CD14-positive monocyte (primary cell): ENCODE measurements around the gene CIBAR2. TPM values are rescaled to one million over a fixed set of nuclear protein-coding genes. Genes with fewer than 3 reads are reported as not detected.
A peak's percentile ranks its signal among the peaks of the same experiment; 100 is the strongest.

Experiments used
- DNase-seq, 3 donors: peaks; one replicate each; pipeline ENCODE4 v3.0.0-alpha.2; 2011 to 2022
- H2AFZ ChIP-seq: 2 replicates; pipeline ENCODE4 v1.6.0; 2012; ENCODE audit warnings: mild to moderate bottlenecking, low read depth, low read length, inconsistent platforms; ENCODE audit not compliant: insufficient read depth, poor library complexity, severe bottlenecking
- H3K27ac ChIP-seq, 2 donors: 1 replicate in 1 of 2; 2 replicates in 1 of 2; pipeline ENCODE4 v1.5.1; 2012 to 2013; ENCODE audit warnings: low read length in 2 of 2, control low read depth in 1 of 2, inconsistent platforms in 1 of 2, low read depth in 1 of 2, mild to moderate bottlenecking in 1 of 2
- H3K27me3 ChIP-seq, 2 donors: one replicate each; pipeline versions ENCODE4 v1.6.0 to v1.6.1; 2011 to 2013; ENCODE audit warnings: low read length in 2 of 2; ENCODE audit not compliant: control insufficient read depth in 2 of 2, insufficient read depth in 2 of 2
- H3K36me3 ChIP-seq, 2 donors: replicated peaks in 1 of 2; 1 replicate in 1 of 2; 2 replicates in 1 of 2; pipeline versions ENCODE4 v1.5.1 to v1.6.1; 2012 to 2013; ENCODE audit warnings: low read length in 2 of 2, control low read depth in 1 of 2, inconsistent platforms in 1 of 2, mild to moderate bottlenecking in 1 of 2; ENCODE audit not compliant: insufficient read depth in 2 of 2, control insufficient read depth in 1 of 2
- H3K4me1 ChIP-seq, 2 donors: 1 replicate in 1 of 2; 2 replicates in 1 of 2; pipeline versions ENCODE4 v1.5.1 to v1.6.1; 2012 to 2013; ENCODE audit warnings: low read length in 2 of 2, control low read depth in 1 of 2, inconsistent platforms in 1 of 2, mild to moderate bottlenecking in 1 of 2, moderate library complexity in 1 of 2; ENCODE audit not compliant: insufficient read depth in 2 of 2, control insufficient read depth in 1 of 2
- H3K4me2 ChIP-seq: replicated peaks from 2 replicates; pipeline ENCODE3; 2012; ENCODE audit warnings: low read length, moderate library complexity, mild to moderate bottlenecking; ENCODE audit not compliant: poor library complexity, severe bottlenecking; ENCODE audit errors: extremely low read depth
- H3K4me3 ChIP-seq, 3 experiments: fragments of 200-600 bp in 1 of 3; sonication (generic) in 1 of 3; replicated peaks in 1 of 3; 1 replicate in 2 of 3; 2 replicates in 1 of 3; pipeline ENCODE4 v1.5.1; 2011 to 2013; ENCODE audit warnings: low read length in 3 of 3, mild to moderate bottlenecking in 3 of 3, control low read depth in 2 of 3, low read depth in 2 of 3, inconsistent platforms in 1 of 3, moderate library complexity in 1 of 3
- H3K79me2 ChIP-seq: 2 replicates; pipeline ENCODE4 v1.6.0; 2012; ENCODE audit warnings: mild to moderate bottlenecking, control low read depth, inconsistent platforms, low read length, moderate library complexity; ENCODE audit not compliant: insufficient read depth
- H3K9ac ChIP-seq: 2 replicates; pipeline ENCODE4 v1.6.0; 2017; ENCODE audit warnings: low read length, mild to moderate bottlenecking; ENCODE audit not compliant: insufficient read depth, poor library complexity, severe bottlenecking
- H3K9me3 ChIP-seq, 2 donors: replicated peaks in 1 of 2; 1 replicate in 1 of 2; 2 replicates in 1 of 2; pipeline versions ENCODE4 v1.5.1 to v1.6.1; 2012 to 2013; ENCODE audit warnings: low read length in 2 of 2, control low read depth in 1 of 2; ENCODE audit not compliant: control insufficient read depth in 1 of 2, insufficient read depth in 1 of 2
- H4K20me1 ChIP-seq: 2 replicates; pipeline ENCODE4 v1.6.0; 2012; ENCODE audit warnings: mild to moderate bottlenecking, low read length, control low read depth, moderate library complexity; ENCODE audit not compliant: insufficient read depth
- H3K27ac Mint-ChIP-seq, 7 donors: one replicate each; pipeline ENCODE4 v1.8.0; 2020; ENCODE audit warnings: mild to moderate bottlenecking in 7 of 7, mixed read lengths in 7 of 7, moderate library complexity in 6 of 7, inconsistent platforms in 2 of 7
- H3K27me3 Mint-ChIP-seq, 3 donors: one replicate each; pipeline ENCODE4 v1.8.0; 2021 to 2022; ENCODE audit warnings: low read depth in 3 of 3, mild to moderate bottlenecking in 3 of 3, mixed read lengths in 3 of 3, moderate library complexity in 3 of 3, inconsistent platforms in 1 of 3
- H3K36me3 Mint-ChIP-seq, 2 donors: one replicate each; pipeline ENCODE4 v1.8.0; 2020; ENCODE audit warnings: mixed read lengths in 2 of 2, inconsistent platforms in 1 of 2, mild to moderate bottlenecking in 1 of 2
- H3K4me1 Mint-ChIP-seq: one replicate; pipeline ENCODE4 v1.8.0; 2020; ENCODE audit warnings: mild to moderate bottlenecking, mixed read lengths
- H3K4me3 Mint-ChIP-seq, 2 donors: one replicate each; pipeline ENCODE4 v1.8.0; 2020; ENCODE audit warnings: mild to moderate bottlenecking in 2 of 2, mixed read lengths in 2 of 2, moderate library complexity in 1 of 2
- H3K9me3 Mint-ChIP-seq, 7 donors: one replicate each; pipeline ENCODE4 v1.8.0; 2020 to 2022; ENCODE audit warnings: mixed read lengths in 7 of 7, mild to moderate bottlenecking in 6 of 7, moderate library complexity in 6 of 7, inconsistent platforms in 2 of 7
- WGBS: methylation state at CpG from one replicate; pipeline ENCODE4 v1.1.5; 2013; ENCODE audit warnings: missing lambda C conversion rate; ENCODE audit not compliant: insufficient coverage; 5-methylcytosine and 5-hydroxymethylcytosine counted together
- intact Hi-C, 2 donors: fragments of 100-400 bp; cut with micrococcal nuclease; formaldehyde crosslinking; loops; one replicate each; pipeline versions ENCODE4 v1.15.0 to v1.15.1; 2023
- polyA plus RNA-seq, 3 donors: library from polyadenylated mRNA; depleted of rRNA in 1 of 3; unstranded in 2 of 3; stranded (reverse) in 1 of 3; fragments of 300-500 nt in 2 of 3; fragments of >200 nt in 1 of 3; fragmentation: Illumina TruSeq in 2 of 3; gene quantifications; 1 replicate in 2 of 3; 2 replicates in 1 of 3; pipeline ENCODE4 v1.2.3, GENCODE V29; 2012 to 2021
- TF ChIP-seq, protein P1 (sequence below): fragments of 200-600 bp; IDR thresholded peaks from one replicate; pipeline ENCODE4 v1.8.0; 2022; ENCODE audit warnings: antibody characterized with exemption, mild to moderate bottlenecking

CIBAR2 gene
- polyA plus RNA-seq, 3 donors, result not detected

DNA sequence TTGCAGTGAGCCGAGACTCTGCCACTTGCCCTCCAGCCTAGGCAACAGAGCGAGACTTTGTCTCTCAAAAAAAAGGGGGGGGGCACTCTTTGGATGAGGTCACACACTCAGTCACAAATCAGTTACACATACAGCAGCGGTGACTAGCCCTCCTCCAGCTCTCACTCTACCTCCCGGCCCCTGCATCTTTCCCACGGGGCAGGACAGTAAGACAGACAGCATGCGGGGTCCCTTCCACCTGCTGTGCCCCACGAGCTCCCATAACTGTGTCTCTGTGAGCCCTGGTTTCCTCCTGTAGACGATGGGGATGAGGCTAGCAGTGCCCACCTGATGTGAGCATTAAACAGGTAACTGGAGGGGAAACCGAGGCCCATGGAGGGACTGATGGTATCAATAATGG, 5.2 kb downstream of the CIBAR2 start:
- Histone ChIP-seq H3K9ac (no peak overlapping the region), H4K20me1 (no peaks in the 10 kb centered on the region), H3K27ac (no peak overlapping the region), H3K4me1 (peaks cover 35 to 36% of the 10 kb centered on the region in 2 donors), H3K4me3 (no peak overlapping the region), H3K4me2 (no peak overlapping the region), H2AFZ (no peak overlapping the region), H3K27me3 (no peaks in the 10 kb centered on the region), H3K36me3 (no peaks in the 10 kb centered on the region), H3K9me3 (no peaks in the 10 kb centered on the region), H3K79me2 (no peaks in the 10 kb centered on the region)
- Mint-ChIP-seq H3K27ac (no peak overlapping the region), H3K4me1 (peaks cover 34% of the 10 kb centered on the region), H3K4me3 (no peak overlapping the region), H3K36me3 (no peaks in the 10 kb centered on the region), H3K27me3 (peaks cover 0 to 4% (median 0%) of the 10 kb centered on the region in 3 donors), H3K9me3 (no peaks in the 10 kb centered on the region)
- TF ChIP-seq, protein P1, sequence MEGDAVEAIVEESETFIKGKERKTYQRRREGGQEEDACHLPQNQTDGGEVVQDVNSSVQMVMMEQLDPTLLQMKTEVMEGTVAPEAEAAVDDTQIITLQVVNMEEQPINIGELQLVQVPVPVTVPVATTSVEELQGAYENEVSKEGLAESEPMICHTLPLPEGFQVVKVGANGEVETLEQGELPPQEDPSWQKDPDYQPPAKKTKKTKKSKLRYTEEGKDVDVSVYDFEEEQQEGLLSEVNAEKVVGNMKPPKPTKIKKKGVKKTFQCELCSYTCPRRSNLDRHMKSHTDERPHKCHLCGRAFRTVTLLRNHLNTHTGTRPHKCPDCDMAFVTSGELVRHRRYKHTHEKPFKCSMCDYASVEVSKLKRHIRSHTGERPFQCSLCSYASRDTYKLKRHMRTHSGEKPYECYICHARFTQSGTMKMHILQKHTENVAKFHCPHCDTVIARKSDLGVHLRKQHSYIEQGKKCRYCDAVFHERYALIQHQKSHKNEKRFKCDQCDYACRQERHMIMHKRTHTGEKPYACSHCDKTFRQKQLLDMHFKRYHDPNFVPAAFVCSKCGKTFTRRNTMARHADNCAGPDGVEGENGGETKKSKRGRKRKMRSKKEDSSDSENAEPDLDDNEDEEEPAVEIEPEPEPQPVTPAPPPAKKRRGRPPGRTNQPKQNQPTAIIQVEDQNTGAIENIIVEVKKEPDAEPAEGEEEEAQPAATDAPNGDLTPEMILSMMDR, result no peak
- WGBS, result 98% methylated on average over 7 of the region's 9 CpGs
- intact Hi-C loops, result no loop called here
- no peak for DNase-seq

DNA sequence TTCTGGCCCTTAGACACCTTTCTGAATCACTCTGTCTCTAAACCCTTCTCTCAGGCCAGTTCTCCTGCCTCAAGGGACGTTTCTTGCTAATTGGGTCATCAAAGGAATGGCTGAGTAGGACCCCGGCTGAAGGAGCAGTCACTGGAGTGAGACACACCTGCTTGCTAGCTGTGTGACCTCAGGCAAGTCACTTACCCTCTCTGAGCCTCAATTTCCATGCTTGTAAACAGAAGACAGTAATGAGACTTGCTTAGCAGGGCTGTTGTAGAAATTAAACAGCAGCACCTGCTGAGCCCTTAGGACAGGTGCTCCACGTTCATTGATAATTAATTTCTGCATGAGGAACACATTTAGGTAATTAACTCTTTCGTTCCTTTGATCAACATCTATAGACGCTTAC, 6.8 kb downstream of the CIBAR2 start:
- Histone ChIP-seq H3K4me2 (no peak overlapping the region), H3K79me2 (no peaks in the 10 kb centered on the region), H3K36me3 (no peaks in the 10 kb centered on the region), H3K4me1 (peaks cover 47 to 48% of the 10 kb centered on the region in 2 donors), H4K20me1 (no peaks in the 10 kb centered on the region), H3K27me3 (no peaks in the 10 kb centered on the region), H3K9ac (no peak overlapping the region), H3K4me3 (no peak overlapping the region), H2AFZ (no peak overlapping the region), H3K27ac (peak overlapping the region in 1 of 2 donors; percentile 40), H3K9me3 (no peaks in the 10 kb centered on the region)
- peak overlapping the region in 2 of 7 donors; percentile 45 to 87 for H3K27ac Mint-ChIP-seq
- intact Hi-C loops, result no loop called here
- H3K4me1 Mint-ChIP-seq, result peaks cover 46% of the 10 kb centered on the region
- no peaks in the 10 kb centered on the region for H3K36me3 Mint-ChIP-seq
- peaks cover 0 to 5% (median 0%) of the 10 kb centered on the region in 3 donors for H3K27me3 Mint-ChIP-seq
- WGBS, result 89% methylated on average over 5 of the region's 5 CpGs
- no peaks in the 10 kb centered on the region for H3K9me3 Mint-ChIP-seq
- no peak overlapping the region for H3K4me3 Mint-ChIP-seq
- TF ChIP-seq, protein P1, result no peak
- DNase-seq, result no peak
